Neural progenitor cell (in vitro differentiated cells): ENCODE results near the gene IRS1. TPM values are rescaled to one million over a fixed set of nuclear protein-coding genes. Genes with fewer than 3 reads are reported as not detected.

Experiments
- DNase-seq: peaks from one replicate; pipeline ENCODE4 v3.0.0-alpha.2; 2016; ENCODE audit warnings: low spot score
- H2AFZ ChIP-seq: fragments of 200-600 bp; sonication (generic); replicated peaks from 2 replicates; pipeline ENCODE4 v1.6.1; 2016; ENCODE audit warnings: antibody characterized with exemption
- H3F3A ChIP-seq: fragments of 200-600 bp; sonication (generic); 2 replicates; pipeline ENCODE4 v1.6.1; 2016; ENCODE audit warnings: antibody characterized with exemption, low read depth
- H3K27ac ChIP-seq: fragments of 200-600 bp; sonication (generic); 2 replicates; pipeline ENCODE4 v1.5.1; 2016; ENCODE audit warnings: mild to moderate bottlenecking
- H3K27me3 ChIP-seq: fragments of 200-600 bp; sonication (generic); 2 replicates; pipeline ENCODE4 v1.6.1; 2016; ENCODE audit warnings: mild to moderate bottlenecking, moderate library complexity
- H3K36me3 ChIP-seq: fragments of 200-600 bp; sonication (generic); 2 replicates; pipeline ENCODE4 v1.5.1; 2016
- H3K4me1 ChIP-seq: fragments of 200-600 bp; sonication (generic); 2 replicates; pipeline ENCODE4 v1.6.1; 2016; ENCODE audit warnings: mixed run types
- H3K4me2 ChIP-seq: fragments of 200-600 bp; sonication (generic); 2 replicates; pipeline ENCODE4 v1.6.1; 2016
- H3K4me3 ChIP-seq: fragments of 200-600 bp; sonication (generic); 2 replicates; pipeline ENCODE4 v1.5.1; 2016
- H3K79me2 ChIP-seq: fragments of 200-600 bp; sonication (generic); 2 replicates; pipeline ENCODE4 v1.6.1; 2016; ENCODE audit warnings: low read depth
- H3K9ac ChIP-seq: fragments of 200-600 bp; sonication (generic); 2 replicates; pipeline ENCODE4 v1.6.1; 2016
- H3K9me3 ChIP-seq: fragments of 200-600 bp; sonication (generic); 2 replicates; pipeline ENCODE4 v1.5.1; 2016; ENCODE audit warnings: low read depth
- H4K20me1 ChIP-seq: fragments of 200-600 bp; sonication (generic); 2 replicates; pipeline ENCODE4 v1.6.1; 2016; ENCODE audit warnings: low read depth
- H3K27ac Mint-ChIP-seq: 3 replicates; pipeline ENCODE4 v1.8.0; 2021; ENCODE audit warnings: mixed read lengths
- H3K27me3 Mint-ChIP-seq: 2 replicates; pipeline ENCODE4 v1.8.0; 2022; ENCODE audit warnings: low read depth, mild to moderate bottlenecking, inconsistent platforms, moderate library complexity, mixed read lengths; ENCODE audit not compliant: insufficient read depth
- H3K36me3 Mint-ChIP-seq: 3 replicates; pipeline ENCODE4 v1.8.0; 2021; ENCODE audit warnings: mixed read lengths
- H3K4me1 Mint-ChIP-seq: 3 replicates; pipeline ENCODE4 v1.8.0; 2021; ENCODE audit warnings: mixed read lengths
- H3K4me3 Mint-ChIP-seq: 3 replicates; pipeline ENCODE4 v1.8.0; 2021; ENCODE audit warnings: mild to moderate bottlenecking, moderate library complexity, mixed read lengths
- H3K9me3 Mint-ChIP-seq: 3 replicates; pipeline ENCODE4 v1.8.0; 2020; ENCODE audit warnings: mixed read lengths
- CTCF ChIP-seq: fragments of 200-600 bp; sonication (generic); IDR thresholded peaks from 2 replicates; pipeline ENCODE4 v1.5.1; 2017; ENCODE audit warnings: antibody characterized with exemption, mild to moderate bottlenecking
- EZH2 ChIP-seq: fragments of 200-600 bp; sonication (generic); IDR thresholded peaks from 2 replicates; pipeline ENCODE4 v1.6.1; 2017; ENCODE audit warnings: antibody characterized with exemption, mild to moderate bottlenecking, moderate library complexity
- EZH2phosphoT487 ChIP-seq: fragments of 200-600 bp; sonication (generic); IDR thresholded peaks from 2 replicates; pipeline ENCODE4 v1.6.1; 2017; ENCODE audit warnings: antibody characterized with exemption
- total RNA-seq: library from RNA; depleted of rRNA; stranded (reverse); fragments of >200 nt; gene quantifications from 2 replicates; pipeline ENCODE4 v1.2.3, GENCODE V29; 2015; ENCODE audit warnings: low replicate concordance

Gene IRS1
- total RNA-seq, 1 donor from 2014 or later = 8.4 TPM

DNA sequence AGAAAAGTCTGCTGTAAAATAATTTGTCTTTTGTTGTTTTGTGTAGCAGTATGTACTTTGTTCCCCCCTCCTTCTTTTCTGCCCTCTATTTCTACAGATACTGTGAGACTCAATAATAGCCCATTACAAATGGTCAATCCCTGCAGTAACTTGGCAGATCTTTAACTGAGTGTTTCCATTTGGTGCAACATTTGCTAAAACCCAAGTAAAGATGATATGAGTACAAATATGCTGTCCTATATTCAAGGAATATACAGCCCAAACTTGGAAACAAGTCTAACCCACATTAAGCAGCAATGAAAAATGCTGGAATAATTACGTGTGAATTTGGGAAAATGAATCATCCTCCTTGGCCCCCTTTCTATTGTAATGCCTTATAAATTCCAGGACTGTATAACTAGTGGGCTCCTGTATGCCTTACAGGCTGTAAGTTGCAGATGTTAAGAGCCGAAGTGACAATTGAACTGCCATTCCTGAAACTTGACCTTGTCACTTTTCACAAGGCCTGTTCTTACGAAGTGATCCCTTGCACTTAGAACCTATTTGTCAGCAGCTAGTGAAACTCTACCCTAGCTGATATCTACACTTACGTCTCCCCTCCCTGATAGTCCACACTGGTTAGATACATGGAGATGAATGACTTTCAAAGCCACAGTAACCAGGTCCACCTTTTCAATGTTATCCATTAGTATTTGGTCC, 104.9 kb downstream of the IRS1 start:
- no peaks in the 10 kb centered on the region for H3K36me3 ChIP-seq
- no peak overlapping the region for H3K4me2 ChIP-seq
- H3K9ac ChIP-seq = no peak overlapping the region
- Mint-ChIP-seq H3K36me3 (no peaks in the 10 kb centered on the region), H3K27ac (no peak overlapping the region), H3K4me1 (peaks cover 3% of the 10 kb centered on the region), H3K9me3 (peaks cover 2% of the 10 kb centered on the region), H3K4me3 (no peak overlapping the region), H3K27me3 (no peaks in the 10 kb centered on the region)
- H3F3A ChIP-seq = no peaks in the 10 kb centered on the region
- no peaks in the 10 kb centered on the region for H3K27me3 ChIP-seq
- no peaks in the 10 kb centered on the region for H4K20me1 ChIP-seq
- H3K4me3 ChIP-seq = no peak overlapping the region
- H3K27ac ChIP-seq = no peak overlapping the region
- no peaks in the 10 kb centered on the region for H3K4me1 ChIP-seq
- no peaks in the 10 kb centered on the region for H3K79me2 ChIP-seq
- DNase-seq = no peak
- TF ChIP-seq CTCF = no peak
- no peak for TF ChIP-seq EZH2phosphoT487
- no peak for TF ChIP-seq EZH2
- no peaks in the 10 kb centered on the region for H3K9me3 ChIP-seq
- H2AFZ ChIP-seq = no peak overlapping the region

- no peak overlapping the region for H2AFZ ChIP-seq
- H3K4me2 ChIP-seq = no peak overlapping the region
- H3K27ac Mint-ChIP-seq = no peak overlapping the region
- H3K4me1 Mint-ChIP-seq = peaks cover 3% of the 10 kb centered on the region
- no peaks in the 10 kb centered on the region for H3K36me3 Mint-ChIP-seq
- H3K9me3 Mint-ChIP-seq = peaks cover 2% of the 10 kb centered on the region
- H3K79me2 ChIP-seq = no peaks in the 10 kb centered on the region
- H3K9ac ChIP-seq = no peak overlapping the region
- H3K9me3 ChIP-seq = no peaks in the 10 kb centered on the region
- no peaks in the 10 kb centered on the region for H3K27me3 ChIP-seq
- H3K4me3 ChIP-seq = no peak overlapping the region
- H3K27ac ChIP-seq = no peak overlapping the region
- no peaks in the 10 kb centered on the region for H3K36me3 ChIP-seq
- no peak overlapping the region for H3K4me3 Mint-ChIP-seq
- H3F3A ChIP-seq = no peaks in the 10 kb centered on the region
- no peaks in the 10 kb centered on the region for H4K20me1 ChIP-seq
- H3K27me3 Mint-ChIP-seq = no peaks in the 10 kb centered on the region
- no peaks in the 10 kb centered on the region for H3K4me1 ChIP-seq
- no peak for TF ChIP-seq CTCF
- TF ChIP-seq EZH2 = no peak
- no peak for TF ChIP-seq EZH2phosphoT487
- no peak for DNase-seq
Observed at GRCh38 chr2:226694149-226694548, 105.5 kb downstream of the IRS1 start.

- H3K27ac Mint-ChIP-seq = no peak overlapping the region
- TF ChIP-seq CTCF (no peak), EZH2 (no peak), EZH2phosphoT487 (no peak)
- no peaks in the 10 kb centered on the region for H3F3A ChIP-seq
- no peaks in the 10 kb centered on the region for H3K36me3 ChIP-seq
- H3K27ac ChIP-seq = no peak overlapping the region
- no peak overlapping the region for H3K4me3 Mint-ChIP-seq
- H3K27me3 ChIP-seq = no peaks in the 10 kb centered on the region
- no peak overlapping the region for H3K9ac ChIP-seq
- H3K79me2 ChIP-seq = no peaks in the 10 kb centered on the region
- H3K4me2 ChIP-seq = no peak overlapping the region
- H3K4me1 ChIP-seq = no peaks in the 10 kb centered on the region
- H3K4me3 ChIP-seq = no peak overlapping the region
- no peak overlapping the region for H2AFZ ChIP-seq
- peaks cover 3% of the 10 kb centered on the region for H3K4me1 Mint-ChIP-seq
- H4K20me1 ChIP-seq = no peaks in the 10 kb centered on the region
- H3K9me3 ChIP-seq = no peaks in the 10 kb centered on the region
- peaks cover 3% of the 10 kb centered on the region for H3K9me3 Mint-ChIP-seq
- DNase-seq = no peak
- no peaks in the 10 kb centered on the region for H3K27me3 Mint-ChIP-seq
- no peaks in the 10 kb centered on the region for H3K36me3 Mint-ChIP-seq
Observed at GRCh38 chr2:226693521-226693920, 106.1 kb downstream of the IRS1 start.
